H9 (cell line): ENCODE results near the gene RAET1L. TPM values are rescaled to one million over a fixed set of nuclear protein-coding genes. Genes with fewer than 3 reads are reported as not detected.

ENCODE experiments used
- DNase-seq: peaks from one replicate; pipeline ENCODE4 v3.0.0-alpha.2; 2017
- H2AFZ ChIP-seq: one replicate; pipeline ENCODE4 v1.6.1; 2013; ENCODE audit warnings: mild to moderate bottlenecking, low read length, control low read depth, moderate library complexity
- H2AK5ac ChIP-seq: 2 replicates; pipeline ENCODE4 v1.6.1; 2013; ENCODE audit warnings: low read length, control low read depth, mixed read lengths; ENCODE audit not compliant: insufficient read length
- H2BK120ac ChIP-seq: one replicate; pipeline ENCODE4 v1.6.1; 2013; ENCODE audit warnings: low read depth, mild to moderate bottlenecking, low read length, control low read depth, inconsistent platforms; ENCODE audit not compliant: poor library complexity, severe bottlenecking
- H2BK12ac ChIP-seq: 2 replicates; pipeline ENCODE4 v1.6.1; 2013; ENCODE audit warnings: low read length, control low read depth, mixed read lengths, low read depth; ENCODE audit not compliant: insufficient read length
- H2BK15ac ChIP-seq: 2 replicates; pipeline ENCODE4 v1.6.1; 2013; ENCODE audit warnings: low read depth, low read length, control low read depth
- H2BK20ac ChIP-seq: one replicate; pipeline ENCODE4 v1.6.1; 2013; ENCODE audit warnings: low read depth, mild to moderate bottlenecking, low read length, control low read depth, inconsistent platforms; ENCODE audit not compliant: poor library complexity, severe bottlenecking
- H2BK5ac ChIP-seq: 2 replicates; pipeline ENCODE4 v1.6.1; 2013; ENCODE audit warnings: low read length, control low read depth, mixed read lengths; ENCODE audit not compliant: insufficient read length
- H3K14ac ChIP-seq: 2 replicates; pipeline ENCODE4 v1.6.1; 2013; ENCODE audit warnings: low read length, control low read depth; ENCODE audit not compliant: insufficient read depth
- H3K18ac ChIP-seq: 2 replicates; pipeline ENCODE4 v1.6.1; 2013; ENCODE audit warnings: low read depth, mild to moderate bottlenecking, mixed read lengths, low read length, control low read depth; ENCODE audit not compliant: insufficient read length
- H3K23ac ChIP-seq: 2 replicates; pipeline ENCODE4 v1.6.1; 2013; ENCODE audit warnings: low read length, control low read depth, mixed read lengths, low read depth; ENCODE audit not compliant: insufficient read length
- H3K23me2 ChIP-seq: 2 replicates; pipeline ENCODE4 v1.6.1; 2013; ENCODE audit warnings: low read depth, mild to moderate bottlenecking, mixed read lengths, low read length, control low read depth; ENCODE audit not compliant: insufficient read length, poor library complexity, severe bottlenecking
- H3K27ac ChIP-seq: 2 replicates; pipeline ENCODE4 v1.5.1; 2013; ENCODE audit warnings: low read length, control low read depth, mixed read lengths, low read depth; ENCODE audit not compliant: insufficient read length
- H3K27me3 ChIP-seq: 2 replicates; pipeline ENCODE4 v1.6.1; 2013; ENCODE audit warnings: low read length, control low read depth, inconsistent platforms; ENCODE audit not compliant: insufficient read depth
- H3K4ac ChIP-seq: 2 replicates; pipeline ENCODE4 v1.6.1; 2013; ENCODE audit warnings: low read depth, mild to moderate bottlenecking, control low read depth, inconsistent platforms, low read length, moderate library complexity
- H3K4me1 ChIP-seq: 2 replicates; pipeline ENCODE4 v1.6.1; 2013; ENCODE audit warnings: low read length, control low read depth, inconsistent platforms; ENCODE audit not compliant: insufficient read depth
- H3K4me2 ChIP-seq: 2 replicates; pipeline ENCODE4 v1.6.1; 2013; ENCODE audit warnings: low read length, control low read depth, mixed read lengths; ENCODE audit not compliant: insufficient read length, insufficient read depth
- H3K56ac ChIP-seq: 2 replicates; pipeline ENCODE4 v1.6.1; 2013; ENCODE audit warnings: low read depth, mild to moderate bottlenecking, mixed read lengths, low read length, control low read depth; ENCODE audit not compliant: insufficient read length
- H3K79me1 ChIP-seq: 2 replicates; pipeline ENCODE4 v1.6.1; 2013; ENCODE audit warnings: low read depth, mild to moderate bottlenecking, moderate library complexity, low read length, control low read depth, inconsistent platforms; ENCODE audit not compliant: insufficient read depth, poor library complexity, severe bottlenecking
- H3K79me2 ChIP-seq: 2 replicates; pipeline ENCODE4 v1.6.1; 2013; ENCODE audit warnings: low read length, control low read depth, inconsistent platforms; ENCODE audit not compliant: insufficient read depth
- H3K9ac ChIP-seq: 2 replicates; pipeline ENCODE4 v1.6.1; 2013; ENCODE audit warnings: low read length, control low read depth, mixed read lengths; ENCODE audit not compliant: insufficient read length; ENCODE audit errors: extremely low read depth
- H3K9me3 ChIP-seq: one replicate; pipeline ENCODE4 v1.6.1; 2013; ENCODE audit warnings: low read depth, low read length, inconsistent platforms; ENCODE audit not compliant: control insufficient read depth
- H3T11ph ChIP-seq: one replicate; pipeline ENCODE4 v1.6.1; 2013; ENCODE audit warnings: mild to moderate bottlenecking, low read length, control low read depth, inconsistent platforms
- H4K20me1 ChIP-seq: one replicate; pipeline ENCODE4 v1.6.1; 2013; ENCODE audit not compliant: control insufficient read depth, insufficient read length, insufficient read depth
- H4K5ac ChIP-seq: 2 replicates; pipeline ENCODE4 v1.6.1; 2013; ENCODE audit warnings: low read depth, mild to moderate bottlenecking, mixed read lengths, low read length, control low read depth; ENCODE audit not compliant: insufficient read length
- H4K8ac ChIP-seq: replicated peaks from 2 replicates; pipeline ENCODE4 v1.6.1; 2013; ENCODE audit warnings: low read length, control low read depth, mixed read lengths, low read depth; ENCODE audit not compliant: insufficient read length
- H4K91ac ChIP-seq: 2 replicates; pipeline ENCODE4 v1.6.1; 2013; ENCODE audit warnings: low read depth, mild to moderate bottlenecking, moderate library complexity, mixed read lengths, low read length, control low read depth; ENCODE audit not compliant: insufficient read length
- H3K27ac Mint-ChIP-seq, 3 experiments: 2 replicates in 2 of 3; 3 replicates in 1 of 3; pipeline ENCODE4 v1.8.0; 2020 to 2021; ENCODE audit warnings: mixed read lengths in 3 of 3, mild to moderate bottlenecking in 1 of 3, moderate library complexity in 1 of 3
- H3K27me3 Mint-ChIP-seq: 2 replicates; pipeline ENCODE4 v1.8.0; 2021; ENCODE audit warnings: low read depth, mild to moderate bottlenecking, moderate library complexity, mixed read lengths
- H3K36me3 Mint-ChIP-seq, 3 experiments: 2 replicates in 2 of 3; 3 replicates in 1 of 3; pipeline ENCODE4 v1.8.0; 2020 to 2021; ENCODE audit warnings: low read depth in 3 of 3, mixed read lengths in 3 of 3; ENCODE audit not compliant: insufficient read depth in 1 of 3
- H3K4me1 Mint-ChIP-seq, 2 experiments: 2 replicates each; pipeline ENCODE4 v1.8.0; 2020; ENCODE audit warnings: mixed read lengths in 2 of 2
- H3K4me3 Mint-ChIP-seq, 2 experiments: 2 replicates in 1 of 2; 3 replicates in 1 of 2; pipeline ENCODE4 v1.8.0; 2020 to 2021; ENCODE audit warnings: mild to moderate bottlenecking in 2 of 2, mixed read lengths in 2 of 2, moderate library complexity in 1 of 2
- H3K9me3 Mint-ChIP-seq, 2 experiments: 2 replicates in 1 of 2; 3 replicates in 1 of 2; pipeline ENCODE4 v1.8.0; 2020; ENCODE audit warnings: mild to moderate bottlenecking in 2 of 2, mixed read lengths in 2 of 2, moderate library complexity in 1 of 2
- CTCF ChIP-seq: fragments of 200-600 bp; sonication (generic); conservative IDR thresholded peaks from 3 replicates; pipeline ENCODE4 v1.8.0; 2021; ENCODE audit warnings: antibody characterized with exemption, mild to moderate bottlenecking
- WGBS: extraction: QIAGEN DNeasy Blood & Tissue Kit; methylation state at CpG from one replicate; pipeline ENCODE4 v1.1.7; 2013; ENCODE audit warnings: missing lambda C conversion rate, low lambda C conversion rate, mixed read lengths; ENCODE audit not compliant: insufficient read length; ENCODE audit errors: extremely low coverage; 5-methylcytosine and 5-hydroxymethylcytosine counted together
- total RNA-seq: library from RNA; stranded (reverse); gene quantifications from 2 replicates; pipeline ENCODE4 v1.2.1, GENCODE V29; 2021

RAET1L gene
- total RNA-seq, 1 experiment from 2014 or later: not detected

- H2AFZ ChIP-seq: no peak overlapping the region
- peaks cover 71% of the 10 kb centered on the region for H3K27me3 ChIP-seq
These were observed 42.2 kb downstream of the RAET1L start for GRCh38 chr6:149983145-149983544.

More at GRCh38 chr6:149983145-149983544, 42.2 kb downstream of the RAET1L start:
- Histone ChIP-seq H2BK15ac (no peak overlapping the region), H3K14ac (no peak overlapping the region), H2BK12ac (no peak overlapping the region), H3K27ac (no peak overlapping the region), H3K79me2 (no peaks in the 10 kb centered on the region), H4K20me1 (no peaks in the 10 kb centered on the region), H2BK120ac (no peak overlapping the region), H3K9ac (no peak overlapping the region), H3K56ac (no peak overlapping the region), H3K18ac (no peak overlapping the region), H4K91ac (no peak overlapping the region), H2BK5ac (no peak overlapping the region), H3K23ac (no peak overlapping the region), H3K4ac (no peak overlapping the region), H3T11ph (no peak overlapping the region), H3K4me2 (no peak overlapping the region), H3K79me1 (no peaks in the 10 kb centered on the region), H4K8ac (no peak overlapping the region), H4K5ac (no peak overlapping the region), H3K23me2 (peaks cover 3% of the 10 kb centered on the region), H3K9me3 (no peaks in the 10 kb centered on the region), H2BK20ac (no peak overlapping the region), H2AK5ac (no peak overlapping the region), H3K4me1 (no peaks in the 10 kb centered on the region)
- no peak overlapping the region for H3K27ac Mint-ChIP-seq
- no peak for DNase-seq
- no CpG with 5 or more reads among the region's 9 CpGs for WGBS
- H3K9me3 Mint-ChIP-seq: peaks cover 0 to 10% of the 10 kb centered on the region in 2 experiments; a peak in 2 of 5 replicates
- no peak overlapping the region for H3K4me3 Mint-ChIP-seq
- peaks cover 6 to 16% of the 10 kb centered on the region in 2 experiments; a peak in 3 of 4 replicates for H3K4me1 Mint-ChIP-seq
- no peaks in the 10 kb centered on the region; a peak in 1 of 7 replicates for H3K36me3 Mint-ChIP-seq
- peaks cover 98% of the 10 kb centered on the region for H3K27me3 Mint-ChIP-seq
- TF ChIP-seq CTCF: no peak
